Endometrium (tissue), 2 donors: Measurements from ENCODE around the gene CIB4.
"Not testable (repeated sequence)": the region's sequence is repeated elsewhere in the genome, so short reads cannot be mapped to it uniquely, and the experiment has no call there.

Experiments used
- FAIRE-seq: peaks from 2 replicates; lab custom pipeline; 2012; peaks lifted over from hg19 to GRCh38; lab: Jason Lieb, UNC
- donor health status: control.
- donor health status: control.

The CIB4 gene

DNA sequence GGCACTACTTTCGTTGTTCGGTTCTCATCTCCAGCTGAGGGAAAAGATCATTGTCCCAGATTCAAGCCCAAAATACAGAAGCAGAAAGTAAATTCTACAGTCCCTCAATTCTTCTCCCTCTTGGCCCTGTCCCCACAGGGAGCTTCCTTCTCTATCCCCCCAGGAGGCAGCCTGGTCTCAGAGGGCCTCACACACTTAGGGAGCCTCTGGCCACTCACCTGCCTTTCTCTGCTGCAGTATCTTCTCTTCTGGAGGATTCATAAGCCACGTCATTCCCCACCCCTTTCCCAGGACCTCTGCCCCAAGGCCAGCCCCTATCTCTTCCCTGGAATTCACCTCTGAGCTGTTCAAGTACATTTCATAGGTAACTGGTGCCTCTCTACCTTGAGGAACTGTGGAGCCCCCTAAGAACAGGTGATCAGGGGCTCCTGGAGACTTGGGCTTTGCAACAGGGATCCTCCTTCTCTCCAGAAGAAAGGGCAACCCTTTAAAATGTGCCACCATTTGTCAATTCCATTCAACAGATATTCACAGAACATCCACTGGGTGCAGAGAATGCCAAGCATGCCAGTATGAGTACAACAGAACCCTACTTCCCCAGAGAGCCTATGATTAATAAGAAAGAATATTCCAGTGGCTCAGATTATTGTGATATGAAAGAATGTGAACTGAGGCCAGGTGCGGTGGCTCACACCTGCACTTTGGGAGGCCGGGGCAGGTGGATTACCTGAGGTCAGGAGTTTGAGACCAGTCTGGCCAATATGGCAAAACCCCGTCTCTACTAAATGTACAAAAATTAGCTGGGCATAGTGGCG lies 72.9 kb downstream of the CIB4 start:
- no peak for FAIRE-seq

GRCh38 chr2:26567534-26567933 lies 73.6 kb downstream of the CIB4 start:
- no peak for FAIRE-seq

DNA sequence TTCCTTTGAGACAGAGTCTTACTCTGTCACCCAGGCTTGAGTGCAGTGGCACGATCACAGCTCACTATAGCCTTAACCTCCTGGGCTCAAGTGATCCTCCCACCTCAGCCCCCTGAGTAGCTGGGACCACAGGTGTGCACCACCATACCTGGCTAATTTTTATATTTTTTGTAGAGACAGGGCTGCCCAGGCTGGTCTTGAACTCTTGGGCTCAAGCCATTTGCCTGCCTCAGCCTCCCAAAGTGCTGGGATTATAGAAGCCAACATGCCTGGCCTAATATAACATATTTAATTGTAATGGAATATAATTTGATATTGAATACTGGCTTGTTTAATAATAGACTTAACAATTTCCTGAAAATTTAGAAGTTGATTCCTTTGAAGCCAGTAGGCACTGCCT lies 74.4 kb downstream of the CIB4 start:
- not testable (repeated sequence) for FAIRE-seq

DNA sequence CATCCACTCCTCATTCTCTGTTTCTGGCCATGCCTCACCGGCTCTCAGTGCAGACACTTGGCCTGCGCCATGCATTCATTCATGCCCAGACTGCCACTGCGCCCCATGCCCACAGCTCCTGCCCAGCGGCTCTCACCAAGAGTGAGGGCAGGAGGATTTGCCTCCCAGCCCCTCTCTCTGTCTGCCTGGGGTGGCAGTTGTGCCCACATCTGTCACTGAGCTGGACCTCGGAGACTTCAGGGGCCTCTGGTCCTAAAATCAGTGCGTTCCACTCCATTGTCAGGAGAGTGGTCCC lies 75.1 kb downstream of the CIB4 start:
- no peak for FAIRE-seq

GRCh38 chr2:26564121-26564644 lies 77.0 kb downstream of the CIB4 start:
- no peak for FAIRE-seq

GRCh38 chr2:26563686-26564085 lies 77.5 kb downstream of the CIB4 start:
- FAIRE-seq: no peak

DNA sequence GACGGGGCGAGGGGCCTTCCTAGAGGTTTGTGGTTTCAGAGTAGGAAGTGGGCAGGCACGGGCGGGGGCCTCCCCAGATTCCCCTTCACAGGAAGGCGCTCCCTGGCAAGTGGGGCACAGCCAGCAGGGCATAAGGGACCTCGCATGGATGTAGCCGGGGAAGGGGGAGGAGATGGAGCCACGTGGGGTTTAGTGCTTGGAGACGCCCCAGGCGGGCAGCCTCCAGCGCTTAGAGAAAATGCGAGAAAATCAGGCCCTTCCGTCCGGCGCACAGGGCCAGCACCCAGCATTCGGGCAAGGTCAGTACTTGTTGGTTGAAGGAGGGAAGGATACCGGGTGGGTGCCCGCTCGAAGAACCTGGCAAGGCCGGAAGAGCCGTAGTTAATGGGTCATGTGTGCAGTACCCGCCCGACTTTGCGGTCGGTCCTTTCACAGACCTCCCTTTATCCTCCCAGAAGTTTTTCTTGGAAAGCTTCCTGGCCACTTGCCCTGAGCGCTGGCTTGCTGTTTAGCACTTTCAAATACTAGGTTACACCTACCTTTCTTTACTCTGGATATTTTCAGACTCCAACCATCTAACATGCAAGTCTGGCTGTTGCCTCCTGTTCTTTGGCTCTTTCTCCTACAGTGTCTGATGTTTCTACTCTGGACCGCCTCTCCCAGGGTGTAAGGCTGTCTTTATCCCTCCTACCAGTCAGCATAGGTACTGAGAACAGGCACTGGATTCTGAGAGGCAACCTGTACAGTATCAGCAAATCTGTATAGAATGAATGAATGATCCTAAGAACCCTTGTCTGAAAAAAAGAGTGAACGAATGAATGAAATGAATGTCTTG lies 78.1 kb downstream of the CIB4 start:
- no peak for FAIRE-seq

- no peak for FAIRE-seq
Observed at GRCh38 chr2:26561918-26562810, 79.0 kb downstream of the CIB4 start.

- FAIRE-seq: no peak
Observed at GRCh38 chr2:26561376-26561775, 79.8 kb downstream of the CIB4 start.

GRCh38 chr2:26560892-26561291 lies 80.3 kb downstream of the CIB4 start:
- no peak for FAIRE-seq

- no peak for FAIRE-seq
Observed at GRCh38 chr2:26559556-26559955, 81.6 kb downstream of the CIB4 start.

GRCh38 chr2:26559044-26559405 lies 82.1 kb downstream of the CIB4 start:
- no peak for FAIRE-seq

- FAIRE-seq: no peak
Observed at GRCh38 chr2:26558271-26559043, 82.7 kb downstream of the CIB4 start.

DNA sequence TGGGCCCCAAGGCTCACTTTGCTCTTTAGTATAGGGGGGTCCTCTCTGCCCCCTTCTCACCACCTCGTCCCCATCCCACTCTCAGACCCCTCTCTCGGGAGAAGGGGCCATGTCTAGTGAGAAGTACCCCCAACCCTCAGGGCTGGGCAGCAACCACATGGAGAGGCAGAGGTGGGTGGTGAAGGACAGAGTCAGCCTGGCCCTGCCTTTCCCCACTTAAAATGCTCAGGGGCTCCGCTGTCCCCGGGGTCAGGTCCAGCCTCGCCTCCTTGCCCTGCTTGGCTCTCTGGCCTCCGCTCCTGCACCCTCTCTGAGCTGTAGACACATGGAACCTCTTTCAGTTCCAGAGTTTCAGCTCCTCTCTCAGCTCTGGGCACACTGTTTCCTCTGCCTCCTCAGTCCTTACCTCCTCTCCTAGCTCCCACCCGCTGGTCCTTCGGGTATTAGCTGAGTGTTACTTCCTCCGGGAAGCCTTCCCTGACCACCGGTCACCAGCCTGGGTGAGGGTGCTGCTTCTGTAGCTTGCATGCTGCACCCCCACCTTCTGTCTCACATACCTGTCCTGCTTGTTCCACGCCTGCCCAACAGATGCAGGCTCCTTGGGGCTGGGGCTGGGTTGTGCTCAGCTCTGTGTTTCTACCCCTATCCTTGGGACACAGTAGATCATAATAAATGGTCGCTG lies 83.8 kb downstream of the CIB4 start:
- FAIRE-seq: no peak

- FAIRE-seq: no peak
Observed at GRCh38 chr2:26556309-26557243, 84.6 kb downstream of the CIB4 start.

DNA sequence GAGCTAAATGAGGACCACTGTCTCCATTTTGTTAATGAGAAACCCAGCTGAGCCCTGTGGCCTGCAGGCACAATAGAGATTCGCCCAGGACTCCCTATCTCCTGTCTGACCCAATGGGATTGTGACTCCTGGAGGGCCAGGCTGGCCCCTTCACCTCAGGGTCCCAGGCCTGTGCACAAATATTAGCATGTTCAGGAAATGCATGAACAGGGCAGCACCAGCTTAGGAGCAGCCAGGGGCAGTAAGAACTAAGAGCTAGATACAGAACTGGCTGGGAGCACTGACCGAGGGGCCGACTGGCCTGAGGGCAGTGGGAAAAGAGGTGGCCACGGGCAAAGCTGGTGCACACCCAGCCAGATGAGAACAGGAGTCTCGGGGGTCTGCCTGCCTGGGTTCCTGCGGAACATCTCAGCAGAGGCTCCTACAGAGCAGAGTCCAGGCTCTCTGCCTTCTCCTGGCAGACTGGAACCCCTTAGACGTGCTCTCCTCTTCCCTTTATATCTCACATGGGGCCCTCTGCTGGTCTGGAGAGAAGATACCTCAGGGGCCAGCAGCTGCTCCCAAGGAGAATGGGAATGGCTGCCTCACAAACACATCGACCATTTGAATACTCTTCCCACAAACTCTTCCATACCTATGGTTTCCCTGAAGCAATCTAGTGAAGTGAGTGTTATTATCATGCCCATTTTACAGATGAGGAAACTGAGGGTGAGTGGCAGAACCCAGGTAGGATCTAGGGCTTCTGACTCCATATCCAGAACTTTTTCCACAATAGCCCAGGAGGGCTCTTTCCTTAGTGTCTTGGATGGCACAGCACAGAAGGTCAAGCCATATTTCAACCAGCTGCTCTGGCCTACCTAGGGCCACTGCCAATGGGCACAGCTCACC lies 85.7 kb downstream of the CIB4 start:
- FAIRE-seq: no peak

DNA sequence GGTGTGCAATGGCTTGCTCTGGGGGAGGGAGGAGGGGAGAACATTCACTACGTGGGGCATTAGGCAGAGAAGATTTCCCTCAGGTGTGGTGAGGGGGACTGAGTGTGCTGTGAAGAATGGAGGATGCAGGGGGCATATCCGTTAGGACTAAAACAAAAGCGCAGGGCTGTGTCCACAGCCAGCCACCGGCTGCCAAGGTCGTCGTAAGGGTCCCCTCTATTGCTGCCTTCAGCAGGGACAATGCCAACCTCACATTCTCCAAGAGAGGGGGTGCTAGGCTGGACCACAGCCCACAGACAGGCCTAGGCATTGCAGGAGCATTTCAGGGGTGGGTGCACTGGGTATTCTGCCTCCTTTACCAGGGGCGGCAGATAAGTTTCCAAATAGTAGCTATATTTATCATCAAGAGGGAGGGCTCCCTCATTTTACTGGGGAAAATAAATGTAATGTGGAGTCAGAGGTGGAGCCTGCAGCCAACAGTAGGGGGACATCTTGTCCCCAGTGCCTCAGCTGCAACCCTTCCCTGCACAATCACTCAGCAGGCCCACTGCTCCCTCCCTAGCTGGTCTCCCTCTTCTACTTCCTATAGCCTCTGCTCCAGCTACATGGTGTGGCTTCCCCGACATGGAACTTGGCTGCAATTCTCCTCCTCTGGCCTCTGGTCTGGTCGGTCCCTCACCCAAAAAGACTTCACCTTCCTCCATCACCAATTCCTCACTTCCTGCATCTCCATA lies 88.4 kb downstream of the CIB4 start:
- no peak for FAIRE-seq
